Chondrocyte (in vitro differentiated cells): ENCODE data around the gene SEPTIN2. TPM values are rescaled to one million over a fixed set of nuclear protein-coding genes. Genes with fewer than 3 reads are reported as not detected.

Experiments
- DNase-seq: peaks from one replicate; pipeline ENCODE4 v3.0.0; 2021; ENCODE audit warnings: mixed read lengths, low spot score
- H3K27ac Mint-ChIP-seq: one replicate; pipeline ENCODE4 v1.8.0; 2021; ENCODE audit warnings: mild to moderate bottlenecking, moderate library complexity, mixed read lengths; ENCODE audit not compliant: unreplicated experiment
- H3K27me3 Mint-ChIP-seq: 2 replicates; pipeline ENCODE4 v1.8.0; 2021; ENCODE audit warnings: low read depth, mixed read lengths
- H3K36me3 Mint-ChIP-seq: 2 replicates; pipeline ENCODE4 v1.8.0; 2021; ENCODE audit warnings: low read depth, mixed read lengths
- H3K4me1 Mint-ChIP-seq: 2 replicates; pipeline ENCODE4 v1.8.0; 2021; ENCODE audit warnings: low read depth, mild to moderate bottlenecking, mixed read lengths
- H3K4me3 Mint-ChIP-seq: one replicate; pipeline ENCODE4 v1.8.0; 2021; ENCODE audit warnings: mild to moderate bottlenecking, moderate library complexity, mixed read lengths; ENCODE audit not compliant: unreplicated experiment
- H3K9me3 Mint-ChIP-seq: 2 replicates; pipeline ENCODE4 v1.8.0; 2021; ENCODE audit warnings: low read depth, mixed read lengths
- total RNA-seq: library from RNA; stranded (reverse); gene quantifications from 3 replicates; pipeline ENCODE4 v1.2.1, GENCODE V29; 2021
- TF ChIP-seq, protein P1 (sequence below): fragments of 200-600 bp; sonication (generic); IDR thresholded peaks from 2 replicates; pipeline ENCODE4 v1.5.0; 2021; ENCODE audit warnings: antibody characterized with exemption, mild to moderate bottlenecking, moderate library complexity

SEPTIN2 gene
- total RNA-seq, 1 donor from 2014 or later: 465 TPM

DNA sequence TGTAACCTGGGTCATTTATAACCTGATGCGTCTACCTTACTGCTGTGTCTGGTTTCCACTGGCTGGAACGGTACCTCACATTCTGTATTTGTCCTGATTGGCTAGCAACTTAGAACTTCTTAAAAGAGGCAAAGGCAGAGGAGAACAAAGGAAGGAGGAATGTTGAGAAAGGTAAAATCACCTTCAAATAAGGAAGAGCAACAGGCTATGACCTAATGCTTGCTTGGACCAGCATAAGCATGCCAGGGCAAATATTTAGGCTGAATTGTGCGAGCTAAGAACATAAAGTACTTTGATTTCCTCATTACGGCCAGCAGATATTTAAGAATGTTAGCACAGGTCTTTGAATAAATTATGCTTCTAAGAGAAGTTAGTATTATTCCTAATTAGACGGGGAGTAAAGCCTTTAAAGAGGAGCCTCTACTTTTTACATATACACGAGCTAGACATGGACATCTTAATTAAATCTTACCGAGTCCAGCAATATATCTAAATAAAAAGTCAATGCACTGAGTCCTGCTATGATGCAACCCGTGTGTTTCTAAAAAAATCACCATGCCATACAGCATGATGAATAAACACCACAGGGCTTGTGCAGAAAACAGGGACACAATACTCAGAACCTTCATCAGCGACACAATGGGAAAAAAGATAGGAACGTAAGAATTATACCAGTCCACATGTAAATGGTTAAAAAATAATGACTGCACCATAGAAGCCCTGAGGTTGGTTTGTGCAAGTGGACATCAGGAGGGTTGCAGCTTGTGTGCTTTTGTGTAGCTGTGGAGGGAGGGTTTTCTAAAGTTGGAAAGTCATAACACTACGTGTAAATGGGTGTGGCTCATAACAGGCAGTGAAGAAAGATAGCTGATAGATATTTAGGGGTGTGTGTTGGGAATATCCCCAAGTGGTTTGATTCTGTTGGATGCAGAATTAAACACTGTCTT, 14.2 kb downstream of the SEPTIN2 start:
- H3K4me3 Mint-ChIP-seq: no peak overlapping the region
- TF ChIP-seq, protein P1, sequence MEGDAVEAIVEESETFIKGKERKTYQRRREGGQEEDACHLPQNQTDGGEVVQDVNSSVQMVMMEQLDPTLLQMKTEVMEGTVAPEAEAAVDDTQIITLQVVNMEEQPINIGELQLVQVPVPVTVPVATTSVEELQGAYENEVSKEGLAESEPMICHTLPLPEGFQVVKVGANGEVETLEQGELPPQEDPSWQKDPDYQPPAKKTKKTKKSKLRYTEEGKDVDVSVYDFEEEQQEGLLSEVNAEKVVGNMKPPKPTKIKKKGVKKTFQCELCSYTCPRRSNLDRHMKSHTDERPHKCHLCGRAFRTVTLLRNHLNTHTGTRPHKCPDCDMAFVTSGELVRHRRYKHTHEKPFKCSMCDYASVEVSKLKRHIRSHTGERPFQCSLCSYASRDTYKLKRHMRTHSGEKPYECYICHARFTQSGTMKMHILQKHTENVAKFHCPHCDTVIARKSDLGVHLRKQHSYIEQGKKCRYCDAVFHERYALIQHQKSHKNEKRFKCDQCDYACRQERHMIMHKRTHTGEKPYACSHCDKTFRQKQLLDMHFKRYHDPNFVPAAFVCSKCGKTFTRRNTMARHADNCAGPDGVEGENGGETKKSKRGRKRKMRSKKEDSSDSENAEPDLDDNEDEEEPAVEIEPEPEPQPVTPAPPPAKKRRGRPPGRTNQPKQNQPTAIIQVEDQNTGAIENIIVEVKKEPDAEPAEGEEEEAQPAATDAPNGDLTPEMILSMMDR: no peak
- H3K27me3 Mint-ChIP-seq: no peaks in the 10 kb centered on the region
- peak overlapping the region; percentile 61 for H3K27ac Mint-ChIP-seq
- no peaks in the 10 kb centered on the region for H3K9me3 Mint-ChIP-seq
- H3K36me3 Mint-ChIP-seq: peaks cover 31% of the 10 kb centered on the region
- no peak for DNase-seq
- peaks cover 9% of the 10 kb centered on the region for H3K4me1 Mint-ChIP-seq

DNA sequence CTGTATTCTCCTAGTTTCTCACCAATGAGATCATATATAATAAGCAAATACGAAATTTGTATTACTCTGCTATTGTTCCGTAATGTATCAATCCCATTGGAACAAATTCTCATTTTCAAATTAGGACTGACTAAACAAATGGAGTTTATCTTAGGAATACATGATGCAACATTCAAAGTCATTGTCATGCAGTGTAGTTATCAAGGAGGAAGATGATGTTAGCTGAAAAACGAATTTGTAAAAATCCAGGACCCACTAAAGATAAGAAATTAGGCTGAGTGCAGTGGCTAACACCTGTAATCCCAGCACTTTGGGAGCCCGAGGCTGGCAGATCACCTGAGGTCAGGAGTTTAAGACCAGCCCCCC, 14.9 kb downstream of the SEPTIN2 start:
- peak overlapping the region; percentile 61 for H3K27ac Mint-ChIP-seq
- TF ChIP-seq, protein P1: no peak
- H3K9me3 Mint-ChIP-seq: no peaks in the 10 kb centered on the region
- no peak overlapping the region for H3K4me3 Mint-ChIP-seq
- H3K36me3 Mint-ChIP-seq: peaks cover 30% of the 10 kb centered on the region
- peaks cover 5% of the 10 kb centered on the region for H3K4me1 Mint-ChIP-seq
- DNase-seq: no peak
- no peaks in the 10 kb centered on the region for H3K27me3 Mint-ChIP-seq

DNA sequence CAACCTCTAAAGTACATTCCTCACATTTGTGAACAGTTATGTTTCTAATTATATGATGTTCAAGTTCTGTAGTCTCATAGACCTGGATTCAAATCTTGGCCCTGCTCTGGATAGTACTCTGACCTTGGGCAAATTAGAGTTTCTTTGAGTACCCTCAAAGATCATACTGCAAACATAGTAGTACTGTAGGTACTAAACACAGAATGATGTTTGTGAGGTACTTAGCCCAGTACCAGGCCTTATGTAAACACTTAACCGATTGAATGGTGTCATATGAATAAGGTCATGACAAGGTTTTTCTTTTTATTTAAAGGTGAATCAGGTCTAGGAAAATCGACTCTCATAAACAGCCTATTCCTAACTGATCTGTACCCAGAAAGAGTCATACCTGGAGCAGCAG, 19.1 kb downstream of the SEPTIN2 start:
- no peaks in the 10 kb centered on the region for H3K27me3 Mint-ChIP-seq
- no peaks in the 10 kb centered on the region for H3K9me3 Mint-ChIP-seq
- TF ChIP-seq, protein P1: no peak
- peaks cover 30% of the 10 kb centered on the region for H3K36me3 Mint-ChIP-seq
- no peak for DNase-seq
- H3K4me3 Mint-ChIP-seq: no peak overlapping the region
- H3K27ac Mint-ChIP-seq: no peak overlapping the region
- peaks cover 7% of the 10 kb centered on the region for H3K4me1 Mint-ChIP-seq

DNA sequence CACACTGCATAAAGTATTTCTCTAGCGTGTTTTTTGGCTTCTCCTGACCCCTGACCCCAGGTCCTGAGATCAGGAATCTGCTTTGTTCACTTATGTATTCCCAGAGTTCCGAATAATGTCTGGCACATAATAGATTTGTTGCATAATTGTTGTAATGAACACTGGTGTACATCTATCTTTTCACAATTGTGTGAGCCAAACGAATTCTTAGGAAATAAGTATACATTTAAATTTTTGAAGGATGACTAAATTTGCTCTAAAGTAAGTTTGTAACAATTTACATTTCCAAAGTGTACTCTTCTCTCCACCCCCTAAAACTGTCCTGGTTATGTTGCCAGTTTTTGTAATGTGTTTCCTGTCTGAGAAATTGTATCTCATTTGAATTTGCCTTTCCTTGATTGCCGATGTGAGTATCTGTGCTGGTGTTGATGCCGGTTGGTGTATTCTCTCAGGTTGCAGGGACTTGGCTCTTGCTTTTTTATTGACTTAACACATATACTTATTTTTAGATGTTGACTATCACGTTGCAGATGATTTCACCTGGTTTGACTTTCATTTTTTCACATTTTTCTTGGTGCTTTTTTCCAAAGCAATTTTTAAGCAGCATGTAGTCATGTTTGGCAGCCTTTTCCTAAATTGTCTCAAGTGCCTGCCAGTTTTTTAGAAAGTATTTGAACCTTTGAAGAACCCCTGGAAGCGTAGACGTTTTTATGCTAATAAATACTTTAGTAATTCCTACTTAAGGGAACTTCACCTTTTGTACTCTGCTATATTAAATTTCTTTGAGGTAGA, 24.3 kb downstream of the SEPTIN2 start:
- DNase-seq: no peak
- TF ChIP-seq, protein P1: no peak
- no peaks in the 10 kb centered on the region for H3K9me3 Mint-ChIP-seq
- H3K27ac Mint-ChIP-seq: no peak overlapping the region
- peaks cover 15% of the 10 kb centered on the region for H3K4me1 Mint-ChIP-seq
- no peaks in the 10 kb centered on the region for H3K27me3 Mint-ChIP-seq
- peaks cover 50% of the 10 kb centered on the region for H3K36me3 Mint-ChIP-seq
- no peak overlapping the region for H3K4me3 Mint-ChIP-seq

DNA sequence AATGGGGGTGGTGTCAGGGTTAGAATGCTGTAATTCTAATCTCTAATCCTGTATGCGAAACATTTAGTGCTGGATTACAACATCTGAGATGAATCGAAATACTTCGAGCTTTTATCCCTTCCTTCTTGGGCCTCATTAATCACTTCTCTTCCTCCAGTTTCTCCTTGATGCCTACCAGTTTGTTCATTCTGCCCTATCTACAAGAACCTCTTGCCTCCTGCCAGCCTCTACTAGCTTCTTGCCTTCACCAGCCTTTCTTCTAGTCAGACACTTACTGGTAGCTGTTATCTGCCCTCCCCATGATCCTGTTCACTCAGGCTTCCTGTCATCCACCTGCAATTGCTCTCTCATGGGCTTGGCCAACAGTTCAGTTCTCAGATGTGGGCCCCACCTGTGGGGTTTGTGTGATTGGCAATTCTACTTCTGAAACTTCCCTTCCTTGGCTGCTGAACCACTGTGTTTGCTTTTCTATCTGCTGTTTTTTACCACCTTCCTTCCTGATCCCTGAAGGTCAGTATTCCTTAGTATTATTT, 25.0 kb downstream of the SEPTIN2 start:
- no peak overlapping the region for H3K4me3 Mint-ChIP-seq
- TF ChIP-seq, protein P1: no peak
- no peaks in the 10 kb centered on the region for H3K27me3 Mint-ChIP-seq
- H3K4me1 Mint-ChIP-seq: peaks cover 15% of the 10 kb centered on the region
- H3K36me3 Mint-ChIP-seq: peaks cover 50% of the 10 kb centered on the region
- no peaks in the 10 kb centered on the region for H3K9me3 Mint-ChIP-seq
- no peak for DNase-seq
- peak overlapping the region; percentile 65 for H3K27ac Mint-ChIP-seq
